NCI-H526 treated with DMSO at 0.1 percent for 48 hours (cell line): ENCODE measurements around the gene TAF1C.
"Not testable (repeated sequence)": the region's sequence is repeated elsewhere in the genome, so short reads cannot be mapped to it uniquely, and the experiment has no call there.

Source experiments
- DNase-seq: peaks from one replicate; lab custom pipeline; 2025; lab: John Stamatoyannopoulos, UW

The TAF1C gene

GRCh38 chr16:84212154-84212553 is 25.3 kb upstream of the TAF1C start:
- no peak for DNase-seq

DNA sequence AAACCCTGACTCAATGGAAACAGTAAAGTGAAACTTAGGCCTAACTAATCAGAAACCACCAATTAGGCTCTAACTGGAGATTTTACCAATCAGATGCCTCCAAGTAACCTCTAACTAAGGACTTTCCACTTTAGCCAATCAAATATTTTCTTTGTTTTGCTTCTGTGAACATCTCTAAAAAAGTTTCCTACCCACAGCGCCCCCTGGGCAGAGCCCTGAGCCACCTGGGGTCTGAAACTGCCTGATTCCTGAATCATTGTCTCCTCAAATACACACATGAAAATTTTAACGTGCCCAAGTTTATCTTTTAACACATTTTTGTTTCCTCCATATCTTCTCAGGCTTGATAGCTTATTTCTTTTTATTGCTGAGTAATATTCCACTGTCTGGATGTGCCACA is 23.1 kb upstream of the TAF1C start:
- DNase-seq, result no peak

DNA sequence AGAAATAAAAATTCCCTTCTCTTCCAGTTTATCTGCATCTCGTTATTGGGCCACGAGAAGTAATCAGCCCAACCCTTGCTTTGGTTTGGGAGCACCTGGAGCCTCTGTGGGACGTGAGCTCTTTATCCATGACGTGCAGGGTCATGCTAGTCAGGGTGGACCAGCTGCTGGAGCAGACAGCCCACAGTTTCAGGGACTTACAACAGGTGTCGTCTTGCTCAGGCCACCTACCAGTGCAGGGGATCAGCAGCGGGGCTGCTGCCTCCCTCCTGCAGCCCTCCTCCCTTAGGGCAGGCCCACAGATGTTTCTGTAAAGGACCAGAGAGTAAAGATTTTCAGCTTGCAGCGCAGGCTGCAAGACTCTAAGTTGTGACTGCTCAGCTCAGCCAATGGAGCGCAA is 21.0 kb upstream of the TAF1C start:
- DNase-seq, result no peak

GRCh38 chr16:84207251-84207650 is 20.4 kb upstream of the TAF1C start:
- DNase-seq, result no peak

- no peak for DNase-seq
Observed at GRCh38 chr16:84205976-84206691, 19.3 kb upstream of the TAF1C start.

GRCh38 chr16:84205123-84205522 is 18.3 kb upstream of the TAF1C start:
- DNase-seq, result not testable (repeated sequence)

GRCh38 chr16:84204551-84204950 is 17.7 kb upstream of the TAF1C start:
- not testable (repeated sequence) for DNase-seq

GRCh38 chr16:84199861-84200260 is 13.0 kb upstream of the TAF1C start:
- no peak for DNase-seq

- no peak for DNase-seq
Observed at GRCh38 chr16:84199097-84199496, 12.2 kb upstream of the TAF1C start.

GRCh38 chr16:84198401-84198800 is 11.5 kb upstream of the TAF1C start:
- DNase-seq, result no peak

DNA sequence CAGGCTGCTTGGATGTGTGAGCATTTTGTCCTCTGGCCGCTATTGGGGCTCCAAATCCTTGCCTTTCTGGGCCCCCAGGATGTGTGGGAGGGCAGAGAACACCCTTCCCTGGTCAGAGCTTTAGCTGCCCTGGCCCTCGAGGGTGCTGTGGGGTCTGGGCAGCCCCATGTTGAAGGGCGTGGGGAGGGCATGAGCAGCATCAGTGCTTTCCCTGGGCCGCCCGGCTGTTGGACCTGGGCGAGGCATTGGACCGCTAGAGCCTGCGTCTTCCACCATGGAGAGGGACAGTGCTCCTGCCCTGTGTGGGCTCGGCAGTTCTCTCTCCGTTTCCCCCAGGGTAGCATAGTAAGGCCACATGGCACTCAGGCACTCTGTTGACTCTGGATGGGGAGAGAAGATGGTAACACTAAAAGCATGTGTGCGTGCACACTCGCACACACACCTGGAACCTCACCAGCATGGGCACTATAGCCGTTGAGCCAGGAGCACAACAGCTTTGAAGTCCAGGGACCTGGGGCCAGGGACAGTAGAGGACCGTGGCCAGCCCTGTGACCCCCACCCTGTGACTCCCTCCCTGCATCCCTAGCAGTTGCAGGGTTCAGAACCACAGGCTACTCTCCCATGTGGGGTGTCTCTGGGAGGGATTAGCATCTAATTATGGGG is 10.7 kb upstream of the TAF1C start:
- DNase-seq, result no peak

- DNase-seq, result no peak
Observed at GRCh38 chr16:84196727-84197394, 10.0 kb upstream of the TAF1C start.

DNA sequence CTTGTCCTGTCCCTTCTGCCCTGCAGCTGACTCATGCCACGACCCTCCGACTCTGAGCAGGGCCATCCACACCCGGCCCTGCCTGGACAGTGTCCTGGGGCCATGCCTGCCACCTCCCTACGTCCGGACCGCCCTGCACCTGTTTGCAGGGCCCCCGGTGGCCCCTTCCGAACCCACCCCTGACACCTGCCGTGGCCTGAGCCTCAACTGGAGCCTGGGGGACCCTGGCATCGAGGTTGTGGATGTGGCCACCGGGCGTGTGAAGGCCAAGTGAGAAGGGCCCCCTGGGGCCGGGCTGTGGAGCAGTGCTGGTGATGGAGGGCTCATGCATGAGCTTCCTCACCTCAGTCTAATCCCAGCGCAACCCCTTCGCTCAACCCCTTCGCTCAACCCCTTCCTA is 9.2 kb upstream of the TAF1C start:
- no peak for DNase-seq

DNA sequence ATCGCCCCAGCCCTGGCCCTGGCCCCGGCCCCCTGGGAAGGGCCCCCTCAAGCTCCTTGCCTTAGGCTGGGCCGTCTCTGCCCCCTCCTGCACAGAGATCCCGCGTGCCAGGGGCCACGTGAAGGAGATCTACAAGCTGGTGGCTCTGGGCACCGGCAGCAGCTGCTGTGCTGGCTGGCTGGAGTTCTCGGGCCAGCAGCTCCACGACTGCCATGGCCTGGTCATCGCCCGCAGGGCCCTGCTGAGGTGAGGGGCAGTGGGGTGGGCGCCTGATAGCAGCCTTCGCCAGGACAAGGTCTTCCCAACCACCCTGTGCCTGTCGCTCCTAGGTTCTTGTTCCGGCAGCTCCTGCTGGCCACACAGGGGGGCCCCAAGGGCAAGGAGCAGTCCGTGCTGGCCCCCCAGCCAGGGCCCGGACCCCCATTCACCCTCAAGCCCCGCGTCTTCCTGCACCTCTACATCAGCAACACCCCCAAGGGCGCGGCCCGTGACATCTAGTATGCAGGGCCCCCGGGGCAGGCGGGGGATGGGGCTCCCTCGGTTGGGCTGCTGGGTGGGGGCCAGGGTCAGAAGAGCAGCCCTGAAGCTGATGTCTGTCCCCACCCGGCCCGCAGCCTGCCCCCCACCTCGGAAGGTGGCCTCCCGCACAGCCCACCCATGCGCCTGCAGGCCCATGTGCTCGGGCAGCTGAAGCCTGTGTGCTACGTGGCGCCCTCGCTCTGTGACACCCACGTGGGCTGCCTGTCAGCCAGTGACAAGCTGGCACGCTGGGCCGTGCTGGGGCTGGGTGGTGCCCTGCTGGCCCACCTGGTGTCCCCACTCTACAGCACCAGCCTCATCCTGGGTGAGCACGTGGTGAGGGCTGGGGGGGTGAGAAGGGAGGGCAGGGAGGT is 8.6 kb upstream of the TAF1C start:
- no peak for DNase-seq

GRCh38 chr16:84194470-84195200 is 7.8 kb upstream of the TAF1C start:
- DNase-seq, result no peak

- no peak for DNase-seq
Observed at GRCh38 chr16:84194018-84194417, 7.2 kb upstream of the TAF1C start.

DNA sequence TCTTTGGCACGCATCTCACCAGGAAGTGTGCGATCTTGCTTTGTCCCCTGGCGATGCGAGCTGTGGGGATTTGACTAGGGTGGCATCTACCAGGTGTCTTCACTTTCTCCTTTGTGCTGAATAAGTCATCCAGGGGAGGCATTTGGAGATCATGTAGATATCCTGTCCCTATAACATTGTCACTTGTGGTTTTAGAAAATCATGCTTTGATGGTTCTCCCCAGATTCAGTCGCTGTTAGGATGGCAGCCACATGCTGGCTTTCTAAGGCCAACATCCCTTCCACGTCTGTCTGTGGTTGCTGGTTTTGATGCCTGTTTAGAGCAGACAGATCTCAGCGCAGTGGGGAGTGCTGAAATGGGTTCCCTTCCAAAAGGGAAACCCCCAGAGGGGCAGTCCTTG is 6.6 kb upstream of the TAF1C start:
- no peak for DNase-seq

- DNase-seq, result no peak
Observed at GRCh38 chr16:84191466-84191865, 4.6 kb upstream of the TAF1C start.

DNA sequence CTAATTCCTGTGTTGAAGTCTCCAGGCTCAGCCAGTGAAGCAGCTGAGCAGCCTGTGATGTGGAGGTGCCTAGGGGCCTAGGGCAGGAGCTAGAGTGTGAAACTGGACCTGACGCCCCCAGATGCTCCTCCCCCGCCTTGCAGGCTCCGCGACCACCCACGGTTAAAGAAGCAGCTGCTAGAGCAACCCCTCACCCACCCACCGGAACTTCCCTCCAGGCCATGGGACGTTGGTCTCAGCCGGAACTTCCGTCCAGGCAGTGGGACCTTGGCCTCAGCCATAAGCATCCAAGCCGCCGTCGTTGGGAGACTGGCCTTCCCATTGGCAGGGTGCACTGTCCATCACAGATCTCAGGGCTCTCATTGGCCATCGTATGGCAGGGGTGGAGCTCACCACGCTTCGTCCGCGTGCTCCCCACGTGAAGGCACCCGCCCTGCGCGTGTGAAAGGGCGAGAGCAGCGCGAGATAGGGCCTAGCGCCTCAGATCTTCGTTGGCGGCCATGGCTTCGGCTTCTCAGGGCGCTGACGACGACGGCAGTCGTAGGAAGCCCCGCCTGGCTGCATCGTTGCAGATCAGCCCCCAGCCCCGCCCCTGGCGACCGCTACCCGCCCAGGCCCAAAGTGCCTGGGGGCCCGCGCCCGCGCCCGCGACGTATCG is 4.0 kb upstream of the TAF1C start, which contains the start of gene ADAD2:
TSS of gene ADAD2 (plus strand) at position 427 of the 658 bp plus-strand sequence. CDS start at position 501, 74 bp downstream.
- DNase-seq, result no peak

- DNase-seq, result no peak
Observed at GRCh38 chr16:84184775-84185174, 2.1 kb downstream of the TAF1C start.
